GM18907 (cell line): ENCODE results near the gene CARMIL3.
"Not testable (repeated sequence)": the region's sequence is repeated elsewhere in the genome, so short reads cannot be mapped to it uniquely, and the experiment has no call there.

Experiments used
- ATAC-seq: cut with Tn5 transposase; IDR thresholded peaks from one replicate; pipeline ENCODE4 v1.9.1; 2021; ENCODE audit warnings: mild to moderate bottlenecking, moderate library complexity; ENCODE audit not compliant: unreplicated experiment

CARMIL3 gene

DNA sequence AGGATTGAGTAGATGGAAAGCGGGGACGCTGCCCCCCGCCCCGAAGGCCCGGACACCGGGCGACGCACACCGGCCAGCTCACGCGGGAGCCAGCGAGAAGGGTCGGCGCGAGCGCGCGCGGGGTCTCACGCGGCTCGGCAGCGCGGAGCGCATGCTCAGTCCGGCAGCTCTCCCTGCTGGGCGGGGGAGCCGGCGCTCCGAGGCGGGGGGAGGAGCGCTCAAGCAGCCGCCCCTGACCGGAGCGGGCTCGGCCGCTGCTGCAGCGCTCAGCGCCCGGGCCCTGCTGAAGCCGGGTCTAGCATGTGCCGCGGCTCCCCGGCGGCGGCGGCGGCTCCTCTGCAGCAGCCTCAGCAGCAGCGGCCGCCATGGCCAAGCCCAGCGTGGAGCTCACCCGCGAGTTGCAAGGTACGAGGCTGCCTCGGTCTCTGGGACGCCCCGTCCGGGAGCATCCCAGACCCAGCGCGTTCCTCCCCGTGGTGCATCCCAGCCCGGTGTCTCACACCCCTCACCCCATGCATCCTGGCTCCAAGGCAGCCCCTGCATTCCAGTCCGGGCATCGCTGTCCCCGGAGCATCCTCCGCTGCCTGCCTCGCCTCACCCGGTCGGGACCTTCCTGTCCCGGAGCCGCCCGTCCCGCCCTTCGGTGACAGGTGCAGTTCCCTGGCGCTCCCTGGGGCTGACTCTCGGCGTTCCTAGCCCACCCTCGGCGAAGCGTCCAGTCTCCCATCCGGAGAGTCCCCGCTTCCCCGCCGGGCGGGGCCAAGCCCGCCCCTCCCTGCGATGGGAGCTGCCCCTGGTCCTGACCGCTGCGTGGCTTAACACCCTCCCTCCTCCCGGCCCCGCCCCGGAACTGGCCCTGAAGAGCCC lies at the start of gene CARMIL3:
Gene CARMIL3, plus strand, starts transcription at position 221 of the 867 bp plus-strand sequence. Its CDS starts 145 bp downstream, at position 366.
- peak; percentile 67 for ATAC-seq

DNA sequence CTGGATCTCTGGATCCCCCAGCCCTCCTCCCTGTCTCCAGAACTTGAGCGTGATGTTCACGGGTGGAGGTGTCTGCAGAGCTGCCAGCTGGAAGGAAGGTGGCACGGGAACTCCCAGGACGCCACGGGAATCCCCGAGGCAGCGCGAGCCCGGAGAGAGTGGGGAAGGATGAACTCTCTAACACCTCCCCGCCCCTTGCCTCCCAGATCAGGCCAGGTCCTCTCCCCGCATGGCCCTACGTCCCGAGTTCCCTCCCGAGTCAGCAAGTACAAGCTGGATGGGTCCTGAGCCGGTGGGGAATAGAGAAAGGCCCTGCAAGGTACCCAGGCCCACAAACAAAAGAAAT lies 45.4 kb upstream of the CARMIL3 start:
- ATAC-seq = peak; percentile 32

- peak; percentile 89 for ATAC-seq
Observed at GRCh38 chr14:24006817-24007652, 44.8 kb upstream of the CARMIL3 start.

- ATAC-seq = no peak
Observed at GRCh38 chr14:24011051-24011450, 40.8 kb upstream of the CARMIL3 start.

DNA sequence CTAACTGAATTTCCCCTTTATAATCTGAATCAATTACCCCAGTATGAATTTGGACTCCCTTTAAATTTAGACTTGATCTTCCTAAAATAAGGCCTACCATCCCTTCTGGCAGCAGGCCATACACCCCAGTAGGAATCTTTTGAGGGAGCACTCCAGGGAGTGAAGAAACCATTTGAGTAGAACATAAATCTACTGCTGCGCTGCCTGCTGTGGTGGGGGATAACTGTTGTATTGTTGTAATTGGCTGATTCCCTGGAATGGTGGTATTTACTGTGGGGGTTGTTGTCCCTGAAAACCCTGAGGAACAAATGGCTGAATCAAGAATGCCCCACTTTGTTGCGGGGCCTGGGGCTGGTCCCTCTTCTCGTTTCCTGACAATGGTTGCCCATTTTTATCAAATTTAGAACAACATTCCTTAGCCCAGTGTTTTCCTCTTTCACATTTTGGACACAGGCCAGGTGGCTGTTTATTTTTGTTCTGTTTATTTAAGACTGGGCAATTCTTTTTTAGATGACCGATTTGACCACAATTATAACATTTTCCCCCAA lies 39.0 kb upstream of the CARMIL3 start:
- not testable (repeated sequence) for ATAC-seq

DNA sequence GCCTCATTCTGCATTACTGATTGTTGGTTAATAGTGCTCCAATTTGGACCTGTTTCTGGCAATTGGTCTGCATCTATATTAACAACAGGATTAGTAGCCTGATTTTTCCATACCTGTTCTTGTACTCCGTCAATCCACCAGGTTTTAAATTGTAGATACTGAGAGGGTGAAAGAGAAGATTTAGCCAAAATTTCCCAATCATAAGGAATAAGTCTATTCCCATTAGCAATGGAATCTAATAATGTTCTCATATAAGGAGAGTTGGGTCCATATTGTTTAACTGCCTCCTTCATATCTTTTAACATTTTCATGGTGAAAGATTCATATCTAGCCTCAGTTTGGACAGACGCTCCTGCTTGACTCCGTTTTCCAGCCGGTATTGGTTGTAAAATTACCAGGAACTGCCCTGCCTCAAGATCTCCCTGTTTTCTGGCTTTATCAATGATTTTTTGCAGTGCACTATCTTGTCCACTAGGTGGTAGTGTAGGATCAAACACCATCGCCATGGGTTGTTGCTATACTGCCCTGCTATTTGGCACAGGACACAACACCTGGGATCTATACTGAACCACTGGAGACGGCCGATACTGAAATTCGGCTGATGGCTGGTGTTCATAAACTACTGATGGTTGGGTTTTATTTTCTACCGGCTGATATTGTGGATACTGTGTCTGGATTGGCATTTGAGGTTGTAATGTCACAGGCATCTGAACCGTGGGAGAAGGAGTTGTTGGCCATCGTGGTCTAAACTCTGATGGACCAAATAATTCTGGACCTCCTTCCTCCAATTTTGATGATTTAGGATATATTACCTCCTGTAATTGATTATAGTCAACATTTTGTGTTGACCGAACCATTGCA lies 37.9 kb upstream of the CARMIL3 start:
- peak; percentile 66 for ATAC-seq

- not testable (repeated sequence) for ATAC-seq
Observed at GRCh38 chr14:24015745-24016144, 36.1 kb upstream of the CARMIL3 start.

DNA sequence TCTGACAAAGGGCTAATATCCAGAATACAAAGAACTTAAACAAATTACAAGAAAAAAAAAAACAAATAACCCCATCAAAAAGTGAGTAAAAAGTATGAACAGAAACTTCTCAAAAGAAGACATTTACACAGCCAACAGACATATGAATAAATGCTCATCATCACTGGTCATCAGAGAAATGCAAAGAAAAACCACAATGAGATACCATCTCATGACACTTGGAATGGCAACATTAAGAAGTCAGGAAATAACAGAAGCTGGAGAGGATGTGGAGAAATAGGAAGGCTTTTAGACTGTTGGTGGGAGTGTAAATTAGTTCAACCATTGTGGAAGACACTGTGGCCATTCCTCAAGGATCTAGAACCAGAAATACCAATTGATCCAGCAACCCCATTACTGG lies 32.8 kb upstream of the CARMIL3 start:
- not testable (repeated sequence) for ATAC-seq

GRCh38 chr14:24019944-24020343 lies 31.9 kb upstream of the CARMIL3 start:
- ATAC-seq = not testable (repeated sequence)

GRCh38 chr14:24020520-24020919 lies 31.3 kb upstream of the CARMIL3 start:
- not testable (repeated sequence) for ATAC-seq

GRCh38 chr14:24024939-24025418 lies 26.8 kb upstream of the CARMIL3 start:
- ATAC-seq = not testable (repeated sequence)

DNA sequence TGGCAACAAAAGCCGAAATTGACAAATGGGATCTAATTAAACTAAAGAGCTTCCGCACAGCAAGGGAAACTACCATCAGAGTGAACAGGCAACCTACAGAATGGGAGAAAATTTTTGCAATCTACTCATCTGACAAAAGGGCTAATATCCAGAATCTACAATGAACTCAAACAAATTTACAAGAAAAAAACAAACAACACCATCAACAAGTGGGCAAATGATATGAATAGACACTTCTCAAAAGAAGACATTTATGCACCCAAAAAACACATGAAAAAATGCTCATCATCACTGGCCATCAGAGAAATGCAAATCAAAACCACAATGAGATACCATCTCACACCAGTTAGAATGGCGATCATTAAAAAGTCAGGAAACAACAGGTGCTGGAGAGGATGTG lies 22.1 kb upstream of the CARMIL3 start:
- ATAC-seq = not testable (repeated sequence)

GRCh38 chr14:24031331-24031730 lies 20.5 kb upstream of the CARMIL3 start:
- ATAC-seq = not testable (repeated sequence)

DNA sequence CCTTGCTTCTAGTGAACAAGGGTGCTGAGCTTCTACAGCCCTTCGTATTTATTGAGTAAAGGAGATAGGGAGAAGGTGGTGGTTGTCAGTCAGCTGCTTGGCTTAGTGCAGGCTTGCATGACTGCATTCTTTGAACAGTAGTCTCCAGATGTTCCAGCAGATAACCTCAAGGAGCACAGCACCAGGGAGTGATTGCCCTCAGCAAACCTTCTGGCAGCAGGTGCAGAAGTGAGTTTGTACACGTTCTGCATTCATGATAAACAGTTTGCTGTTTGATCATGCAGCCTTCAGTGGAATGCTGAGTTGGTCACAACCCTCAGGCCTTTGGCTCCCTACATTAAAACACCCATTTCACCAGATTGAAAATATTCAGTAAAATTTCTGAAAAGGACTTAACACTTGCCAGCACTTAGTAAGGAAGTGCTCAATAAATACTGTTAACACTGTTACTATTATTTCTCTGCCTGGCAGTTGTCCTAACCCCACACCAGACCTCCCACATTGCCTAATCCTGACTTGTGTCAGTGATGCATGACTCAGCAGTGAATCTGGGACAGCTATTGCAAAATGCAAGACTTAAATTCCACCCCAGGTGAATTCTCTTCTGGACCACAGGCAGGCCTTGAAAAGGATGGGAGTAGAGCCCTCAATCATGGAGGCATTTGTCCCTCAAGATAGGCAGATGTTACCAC lies 18.9 kb upstream of the CARMIL3 start:
- no peak for ATAC-seq

- peak; percentile 18 for ATAC-seq
Observed at GRCh38 chr14:24035769-24036168, 16.0 kb upstream of the CARMIL3 start.

DNA sequence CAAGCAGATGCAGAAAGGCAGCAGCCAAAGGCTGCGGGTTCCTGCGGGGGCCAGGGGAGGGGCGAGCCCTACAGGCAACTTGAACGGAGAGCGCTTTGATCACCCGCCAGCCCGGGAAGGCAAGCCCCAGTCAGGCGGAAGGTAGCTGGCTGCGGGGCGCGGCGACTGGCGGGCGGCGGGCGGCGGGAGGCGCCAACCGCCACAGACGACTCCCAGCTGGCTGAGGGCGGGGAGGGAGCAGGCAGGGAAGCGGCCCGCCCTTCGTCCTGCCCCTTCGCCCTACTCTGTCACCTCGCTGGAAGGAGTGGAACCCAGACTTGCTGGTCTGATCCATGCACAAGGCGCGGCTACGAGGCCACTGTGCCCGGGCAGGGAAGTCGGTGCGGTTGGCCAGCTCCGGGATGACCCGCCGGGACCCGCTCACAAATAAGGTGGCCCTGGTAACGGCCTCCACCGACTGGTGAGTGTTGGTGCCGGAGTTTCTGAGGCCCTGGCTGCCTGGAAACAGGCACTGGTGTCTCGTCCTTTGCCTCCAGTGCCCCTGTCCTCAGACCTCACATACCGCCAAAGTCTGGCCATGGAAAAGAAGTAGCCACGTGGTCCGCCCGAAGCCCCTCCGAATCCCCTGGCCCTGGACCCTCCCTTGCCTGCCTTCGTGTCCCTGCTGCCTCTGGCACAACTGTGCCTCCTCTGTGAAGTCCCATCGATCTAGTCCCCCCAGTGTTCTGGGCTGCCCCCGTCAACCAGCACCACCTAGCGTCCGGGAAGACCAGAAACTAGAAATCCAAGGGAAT lies 15.4 kb upstream of the CARMIL3 start:
- peak; percentile 69 for ATAC-seq

- ATAC-seq = peak; percentile 8
Observed at GRCh38 chr14:24036963-24037657, 14.7 kb upstream of the CARMIL3 start.

GRCh38 chr14:24037658-24038037 lies 14.2 kb upstream of the CARMIL3 start:
- ATAC-seq = no peak
